ENCODE results near the gene SUPT7L. TPM values are rescaled to one million over a fixed set of nuclear protein-coding genes. Genes with fewer than 3 reads are reported as not detected.

Gene SUPT7L, protein sequence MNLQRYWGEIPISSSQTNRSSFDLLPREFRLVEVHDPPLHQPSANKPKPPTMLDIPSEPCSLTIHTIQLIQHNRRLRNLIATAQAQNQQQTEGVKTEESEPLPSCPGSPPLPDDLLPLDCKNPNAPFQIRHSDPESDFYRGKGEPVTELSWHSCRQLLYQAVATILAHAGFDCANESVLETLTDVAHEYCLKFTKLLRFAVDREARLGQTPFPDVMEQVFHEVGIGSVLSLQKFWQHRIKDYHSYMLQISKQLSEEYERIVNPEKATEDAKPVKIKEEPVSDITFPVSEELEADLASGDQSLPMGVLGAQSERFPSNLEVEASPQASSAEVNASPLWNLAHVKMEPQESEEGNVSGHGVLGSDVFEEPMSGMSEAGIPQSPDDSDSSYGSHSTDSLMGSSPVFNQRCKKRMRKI
- 36.1 and 38.4 TPM in 2 replicates for total RNA-seq

GRCh38 chr2:27663285-27664153, at the start of gene SUPT7L, which contains the start of gene SLC4A1AP:
Gene SUPT7L (minus strand): TSS chr2:27663614. CDS start chr2:27662192, 1,422 bp downstream.
Gene SLC4A1AP (plus strand): TSS chr2:27663889. CDS start chr2:27663915, 26 bp downstream.
- DNase-seq (ENCODE audit: low read depth): peak; percentile 90
- H3K4me3 ChIP-seq (ENCODE audit: low read depth, low read length): peak within 1 kb of the TSS; percentile 98
- TF ChIP-seq, protein P1, sequence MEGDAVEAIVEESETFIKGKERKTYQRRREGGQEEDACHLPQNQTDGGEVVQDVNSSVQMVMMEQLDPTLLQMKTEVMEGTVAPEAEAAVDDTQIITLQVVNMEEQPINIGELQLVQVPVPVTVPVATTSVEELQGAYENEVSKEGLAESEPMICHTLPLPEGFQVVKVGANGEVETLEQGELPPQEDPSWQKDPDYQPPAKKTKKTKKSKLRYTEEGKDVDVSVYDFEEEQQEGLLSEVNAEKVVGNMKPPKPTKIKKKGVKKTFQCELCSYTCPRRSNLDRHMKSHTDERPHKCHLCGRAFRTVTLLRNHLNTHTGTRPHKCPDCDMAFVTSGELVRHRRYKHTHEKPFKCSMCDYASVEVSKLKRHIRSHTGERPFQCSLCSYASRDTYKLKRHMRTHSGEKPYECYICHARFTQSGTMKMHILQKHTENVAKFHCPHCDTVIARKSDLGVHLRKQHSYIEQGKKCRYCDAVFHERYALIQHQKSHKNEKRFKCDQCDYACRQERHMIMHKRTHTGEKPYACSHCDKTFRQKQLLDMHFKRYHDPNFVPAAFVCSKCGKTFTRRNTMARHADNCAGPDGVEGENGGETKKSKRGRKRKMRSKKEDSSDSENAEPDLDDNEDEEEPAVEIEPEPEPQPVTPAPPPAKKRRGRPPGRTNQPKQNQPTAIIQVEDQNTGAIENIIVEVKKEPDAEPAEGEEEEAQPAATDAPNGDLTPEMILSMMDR (IDR thresholded peaks at IDR 0.05; ENCODE audit: insufficient read depth, low read depth, low read length): no peak

GRCh38 chr2:27713201-27713600, 49.8 kb upstream of the SUPT7L start:
- no peak for DNase-seq (ENCODE audit: low read depth)
- H3K4me3 ChIP-seq (ENCODE audit: low read depth, low read length): no peak overlapping the region
- TF ChIP-seq, protein P1 (IDR thresholded peaks at IDR 0.05; ENCODE audit: insufficient read depth, low read depth, low read length): no peak

DNA sequence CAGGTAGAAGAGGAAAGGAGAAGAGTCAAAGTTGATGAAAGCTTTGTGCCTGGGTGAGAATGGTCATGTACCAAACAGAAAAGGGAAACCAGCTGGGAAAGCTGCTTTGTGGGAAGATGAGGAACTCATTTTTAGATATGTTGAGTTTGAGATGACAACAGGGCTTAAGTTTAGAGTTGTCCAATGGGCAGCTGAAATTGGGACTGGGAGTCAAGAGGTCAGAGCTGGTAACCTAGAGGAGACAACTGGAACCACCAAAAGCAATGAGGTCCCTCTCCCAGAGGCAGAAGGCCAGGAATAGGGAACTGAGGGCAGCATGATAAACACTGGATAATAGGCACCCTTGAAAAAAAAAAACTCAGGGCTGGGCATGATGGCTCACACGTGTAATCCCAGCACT, 49.1 kb upstream of the SUPT7L start:
- no peak for DNase-seq (ENCODE audit: low read depth)
- TF ChIP-seq, protein P1 (IDR thresholded peaks at IDR 0.05; ENCODE audit: insufficient read depth, low read depth, low read length): no peak

GRCh38 chr2:27711804-27712203, 48.4 kb upstream of the SUPT7L start:
- H3K4me3 ChIP-seq (ENCODE audit: low read depth, low read length): no peak overlapping the region
- TF ChIP-seq, protein P1 (IDR thresholded peaks at IDR 0.05; ENCODE audit: insufficient read depth, low read depth, low read length): no peak
- no peak for DNase-seq (ENCODE audit: low read depth)

More for the DNA sequence above, 49.1 kb upstream of the SUPT7L start:
- no peak overlapping the region for H3K4me3 ChIP-seq (ENCODE audit: low read depth, low read length)

DNA sequence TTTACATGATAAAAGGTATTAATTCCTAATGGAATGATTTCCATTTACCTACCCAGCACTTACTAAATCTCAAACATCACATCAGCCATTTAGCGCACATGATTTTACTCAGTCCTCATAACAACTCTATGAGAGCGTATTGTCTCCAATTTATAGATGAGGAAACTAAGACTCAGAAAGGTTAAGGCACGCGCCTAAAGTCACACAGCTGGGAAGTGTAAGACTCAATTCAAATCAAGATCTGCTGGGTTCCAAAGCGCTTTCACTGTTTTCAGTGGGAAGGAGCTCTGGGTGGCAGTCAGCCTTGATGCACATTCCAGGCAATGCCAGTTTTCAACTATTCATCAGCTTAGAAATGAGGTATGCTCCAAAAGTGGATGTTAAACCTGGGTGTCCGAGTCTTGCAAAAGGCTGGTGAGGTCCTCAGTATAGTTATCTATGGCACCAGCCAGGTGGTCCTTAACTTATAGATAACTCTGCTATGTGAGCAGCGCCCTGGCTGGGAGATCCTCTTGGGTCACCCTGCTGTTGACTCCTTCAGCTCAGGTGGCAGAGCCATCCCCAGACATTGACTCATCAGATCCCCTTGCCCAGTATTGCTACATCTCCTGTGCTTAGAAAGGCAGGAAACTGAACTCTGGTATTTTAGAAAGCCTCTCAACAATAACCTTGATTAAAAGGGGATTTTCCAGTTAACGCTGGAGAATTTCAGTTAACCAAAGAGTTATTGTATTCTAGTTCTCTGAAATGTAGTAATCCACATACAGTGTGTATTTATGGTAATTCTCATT, 47.4 kb upstream of the SUPT7L start:
- no peak for DNase-seq (ENCODE audit: low read depth)
- no peak overlapping the region for H3K4me3 ChIP-seq (ENCODE audit: low read depth, low read length)
- TF ChIP-seq, protein P1 (IDR thresholded peaks at IDR 0.05; ENCODE audit: insufficient read depth, low read depth, low read length): no peak

DNA sequence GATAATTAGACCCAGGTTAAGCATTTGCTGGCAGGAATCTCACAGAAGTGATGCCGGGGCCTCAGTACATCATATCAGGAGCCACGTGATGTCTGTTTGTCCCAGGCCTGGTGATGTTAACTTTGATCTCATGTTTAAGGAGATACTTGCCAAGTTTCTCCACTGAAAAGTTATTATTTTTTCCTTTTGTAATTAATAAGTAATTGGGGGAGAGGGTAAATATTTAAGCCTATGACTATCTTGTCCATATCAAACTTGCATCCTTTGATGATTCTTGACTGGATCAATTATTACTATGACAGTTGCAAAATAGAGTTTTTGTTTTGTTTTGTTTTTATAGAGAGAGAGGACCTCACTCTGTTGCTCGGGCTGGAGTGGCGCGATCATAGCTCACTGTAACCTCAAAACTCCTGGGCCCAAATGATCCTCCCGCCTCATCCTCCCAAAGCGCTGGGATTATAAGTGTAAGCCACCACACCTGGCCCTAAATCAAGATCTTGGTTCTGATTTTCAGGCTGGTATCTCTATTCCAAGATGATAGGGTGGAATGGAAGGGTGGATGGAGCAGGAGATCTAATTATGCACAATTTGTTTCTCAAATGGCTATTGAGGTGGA, 46.7 kb upstream of the SUPT7L start:
- TF ChIP-seq, protein P1 (IDR thresholded peaks at IDR 0.05; ENCODE audit: insufficient read depth, low read depth, low read length): no peak
- no peak for DNase-seq (ENCODE audit: low read depth)
- no peak overlapping the region for H3K4me3 ChIP-seq (ENCODE audit: low read depth, low read length)
